Endothelial cell of umbilical vein (primary cell): ENCODE data around the gene PRPF38B. TPM values are rescaled to one million over a fixed set of nuclear protein-coding genes. Genes with fewer than 3 reads are reported as not detected.

Source experiments
- BruUV-seq: library from RNA; stranded (reverse); fragments of 400-500 nt; replicated peaks from 2 replicates; lab custom pipeline; 2021; lab: Mats Ljungman, UMichigan
- CTCF ChIA-PET: fragments of 300-600, 350-600 bp; sonication (Branson Sonifier 250); formaldehyde crosslinking; loops from one replicate; lab custom pipeline; 2021; ENCODE audit warnings: antibody characterized with exemption, inconsistent platforms; lab: Charles Lee
- POLR2A ChIA-PET: fragments of 300-600, 350-600 bp; sonication (Branson Sonifier 250); formaldehyde crosslinking; loops from one replicate; lab custom pipeline; 2021; ENCODE audit warnings: antibody characterized with exemption, inconsistent platforms; lab: Charles Lee
- DNase-seq: peaks from one replicate; pipeline ENCODE4 v3.0.0-alpha.2; 2011; ENCODE audit warnings: low read depth, low spot score
- FAIRE-seq: peaks from 2 replicates; lab custom pipeline; 2011; peaks lifted over from hg19 to GRCh38; lab: Jason Lieb, UNC
- H2AFZ ChIP-seq: 2 replicates; pipeline ENCODE4 v1.6.0; 2012; ENCODE audit warnings: low read depth, low read length, control low read depth, inconsistent platforms
- H3K27ac ChIP-seq: 2 replicates; pipeline ENCODE4 v1.5.1; 2011; ENCODE audit warnings: low read depth, mild to moderate bottlenecking, control low read depth, low read length, moderate library complexity; ENCODE audit not compliant: insufficient read depth
- H3K27me3 ChIP-seq, 2 experiments: 2 replicates each; pipeline versions ENCODE4 v1.6.0 to v1.6.1; 2011; ENCODE audit warnings: low read length in 2 of 2, mixed read lengths in 1 of 2; ENCODE audit not compliant: control insufficient read depth in 2 of 2, insufficient read depth in 2 of 2
- H3K36me3 ChIP-seq, 2 experiments: 2 replicates in 1 of 2; 3 replicates in 1 of 2; pipeline ENCODE4 v1.5.1; 2011; ENCODE audit warnings: low read length in 2 of 2, mild to moderate bottlenecking in 1 of 2, moderate library complexity in 1 of 2; ENCODE audit not compliant: control insufficient read depth in 2 of 2, insufficient read depth in 2 of 2; ENCODE audit errors: extremely low read depth in 1 of 2
- H3K4me1 ChIP-seq: 3 replicates; pipeline ENCODE4 v1.5.1; 2011; ENCODE audit warnings: mild to moderate bottlenecking, low read length; ENCODE audit not compliant: control insufficient read depth, insufficient read depth; ENCODE audit errors: extremely low read depth
- H3K4me2 ChIP-seq: 2 replicates; pipeline ENCODE4 v1.6.1; 2011; ENCODE audit warnings: low read length, control low read depth, mixed read lengths; ENCODE audit not compliant: insufficient read depth
- H3K4me3 ChIP-seq, 3 experiments: fragments of 200-600 bp in 1 of 3; sonication (generic), shearing (Covaris generic) in 1 of 3; replicated peaks in 1 of 3; 2 replicates each; pipeline ENCODE4 v1.5.1; 2011 to 2016; ENCODE audit warnings: control low read depth in 3 of 3, low read length in 3 of 3, mild to moderate bottlenecking in 2 of 3, inconsistent platforms in 1 of 3, low read depth in 1 of 3, moderate library complexity in 1 of 3; ENCODE audit not compliant: insufficient read depth in 1 of 3
- H3K79me2 ChIP-seq: 2 replicates; pipeline ENCODE4 v1.6.0; 2012; ENCODE audit warnings: low read length, inconsistent platforms; ENCODE audit not compliant: control insufficient read depth, insufficient read depth
- H3K9ac ChIP-seq: replicated peaks from 2 replicates; pipeline ENCODE3; 2011; ENCODE audit warnings: low read length, control low read depth; ENCODE audit not compliant: insufficient read depth; ENCODE audit errors: extremely low read depth
- H3K9me1 ChIP-seq: replicated peaks from 3 replicates; pipeline ENCODE4 v1.6.0; 2011; ENCODE audit warnings: mild to moderate bottlenecking, low read length; ENCODE audit not compliant: control insufficient read depth, insufficient read depth; ENCODE audit errors: extremely low read depth
- H3K9me3 ChIP-seq: replicated peaks from 2 replicates; pipeline ENCODE4 v1.5.1; 2012; ENCODE audit warnings: low read length, inconsistent platforms; ENCODE audit not compliant: control insufficient read depth, insufficient read depth
- H4K20me1 ChIP-seq: replicated peaks from 2 replicates; pipeline ENCODE3; 2011; ENCODE audit warnings: mild to moderate bottlenecking, low read length; ENCODE audit not compliant: control insufficient read depth, insufficient read depth; ENCODE audit errors: extremely low read depth
- EZH2 ChIP-seq: IDR thresholded peaks from 2 replicates; pipeline ENCODE4 v1.6.1; 2012; ENCODE audit warnings: borderline replicate concordance, low read depth, mild to moderate bottlenecking, moderate library complexity, low read length, inconsistent platforms; ENCODE audit not compliant: severe bottlenecking
- FOS ChIP-seq: IDR thresholded peaks from 2 replicates; pipeline ENCODE4 v1.6.1; 2011; ENCODE audit warnings: mild to moderate bottlenecking, low read length, moderate library complexity, borderline replicate concordance; ENCODE audit not compliant: insufficient read depth
- GATA2 ChIP-seq: IDR thresholded peaks from 2 replicates; pipeline ENCODE4 v1.7.0; 2011; ENCODE audit warnings: low read depth, mild to moderate bottlenecking, moderate library complexity, mixed read lengths, low read length; ENCODE audit not compliant: insufficient read length, insufficient read depth
- JUN ChIP-seq: IDR thresholded peaks from 2 replicates; pipeline ENCODE4 v1.6.1; 2011; ENCODE audit warnings: borderline replicate concordance, low read depth; ENCODE audit not compliant: insufficient read length, insufficient read depth
- MAX ChIP-seq: IDR thresholded peaks from 2 replicates; pipeline ENCODE4 v1.6.1; 2011; ENCODE audit not compliant: insufficient read depth, insufficient read length
- MYC ChIP-seq: IDR thresholded peaks from one replicate; pipeline ENCODE4 v1.6.1; 2011; ENCODE audit warnings: mild to moderate bottlenecking, low read depth, low read length
- POLR2A ChIP-seq: IDR thresholded peaks from 2 replicates; pipeline ENCODE4 v1.6.1; 2012; ENCODE audit warnings: low read depth, mild to moderate bottlenecking, control low read depth, low read length
- dilution Hi-C: fragments of 300-500 bp; cut with MboI; formaldehyde crosslinking; loops from one replicate; pipeline ENCODE4 v1.15.0; 2019; ENCODE audit warnings: low sequenced_read_pairs; ENCODE audit not compliant: extremely low pct_ligation_motif_present
- intact Hi-C: fragments of 100-400 bp; cut with micrococcal nuclease; formaldehyde crosslinking; loops from one replicate; pipeline ENCODE4 v1.10.0; 2022
- polyA plus RNA-seq, 4 experiments: library from polyadenylated mRNA; depleted of rRNA in 3 of 4; stranded (reverse) in 3 of 4; unstranded in 1 of 4; fragments of >200 nt; gene quantifications; 2 replicates each; pipeline versions ENCODE4 v1.2.1 to v1.2.3, GENCODE V29; 2011 to 2012; ENCODE audit warnings: missing spikeins in 1 of 4
- total RNA-seq: library from RNA; stranded (reverse); gene quantifications from 2 replicates; pipeline ENCODE4 v1.2.3, GENCODE V29; 2021
- TF ChIP-seq, protein P1 (sequence below), 2 donors: IDR thresholded peaks; 1 replicate in 1 of 2; 2 replicates in 1 of 2; pipeline ENCODE4 v1.5.1; 2011; ENCODE audit warnings: low read length in 2 of 2, mild to moderate bottlenecking in 2 of 2, moderate library complexity in 2 of 2, control low read depth in 1 of 2, inconsistent platforms in 1 of 2, low read depth in 1 of 2; ENCODE audit not compliant: insufficient read depth in 1 of 2; ENCODE audit errors: extremely low read depth in 1 of 2

PRPF38B gene
- total and polyA plus RNA-seq, 2 donors (not counting 3 experiments of a cell fraction or from before 2014, with no cell fraction given), result 19.3 to 46.6 TPM

- H3K4me1 ChIP-seq, result no peaks in the 10 kb centered on the region
- FAIRE-seq, result no peak
- no peak overlapping the region for H3K4me2 ChIP-seq
- no peak for DNase-seq
- no peak overlapping the region for H2AFZ ChIP-seq
- H3K27me3 ChIP-seq, result peaks cover 0 to 12% of the 10 kb centered on the region in 2 experiments
- dilution Hi-C loops (no loop called here), intact Hi-C loops (no loop called here)
- no peaks in the 10 kb centered on the region for H3K9me1 ChIP-seq
- H3K36me3 ChIP-seq, result no peaks in the 10 kb centered on the region
- no peak overlapping the region for H3K27ac ChIP-seq
- no peak overlapping the region for H3K4me3 ChIP-seq
- TF ChIP-seq JUN, result no peak
- no peak for TF ChIP-seq MAX
- TF ChIP-seq FOS, result no peak
- TF ChIP-seq, protein P1, sequence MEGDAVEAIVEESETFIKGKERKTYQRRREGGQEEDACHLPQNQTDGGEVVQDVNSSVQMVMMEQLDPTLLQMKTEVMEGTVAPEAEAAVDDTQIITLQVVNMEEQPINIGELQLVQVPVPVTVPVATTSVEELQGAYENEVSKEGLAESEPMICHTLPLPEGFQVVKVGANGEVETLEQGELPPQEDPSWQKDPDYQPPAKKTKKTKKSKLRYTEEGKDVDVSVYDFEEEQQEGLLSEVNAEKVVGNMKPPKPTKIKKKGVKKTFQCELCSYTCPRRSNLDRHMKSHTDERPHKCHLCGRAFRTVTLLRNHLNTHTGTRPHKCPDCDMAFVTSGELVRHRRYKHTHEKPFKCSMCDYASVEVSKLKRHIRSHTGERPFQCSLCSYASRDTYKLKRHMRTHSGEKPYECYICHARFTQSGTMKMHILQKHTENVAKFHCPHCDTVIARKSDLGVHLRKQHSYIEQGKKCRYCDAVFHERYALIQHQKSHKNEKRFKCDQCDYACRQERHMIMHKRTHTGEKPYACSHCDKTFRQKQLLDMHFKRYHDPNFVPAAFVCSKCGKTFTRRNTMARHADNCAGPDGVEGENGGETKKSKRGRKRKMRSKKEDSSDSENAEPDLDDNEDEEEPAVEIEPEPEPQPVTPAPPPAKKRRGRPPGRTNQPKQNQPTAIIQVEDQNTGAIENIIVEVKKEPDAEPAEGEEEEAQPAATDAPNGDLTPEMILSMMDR (IDR thresholded peaks at IDR 0.05; ENCODE audit: extremely low read depth in 1 of 2, insufficient read depth in 1 of 2, low read depth in 1 of 2, low read length in 2 of 2), result no peak
- no peak for TF ChIP-seq POLR2A
- TF ChIP-seq GATA2, result no peak
- no peak for TF ChIP-seq MYC
- no peak for TF ChIP-seq EZH2
- no peaks in the 10 kb centered on the region for H3K9me3 ChIP-seq
- POLR2A ChIA-PET, result no interaction called here
- H4K20me1 ChIP-seq, result no peaks in the 10 kb centered on the region
- H3K79me2 ChIP-seq, result no peaks in the 10 kb centered on the region
- no TSS peak for BruUV-seq
- CTCF ChIA-PET, result interaction anchor here (1.4 kb wide), 1 partner anchor 9 kb away, joined by 3 read pairs; no protein-coding TSS in a partner anchor
- no peak overlapping the region for H3K9ac ChIP-seq
Measured at GRCh38 chr1:108728327-108728923, 36.3 kb downstream of the PRPF38B start.
